ENCODE data around the gene HOXD4.

Gene HOXD4

GRCh38 chr2:176159663-176160250, 8.4 kb downstream of the HOXD4 start:
- no peak for DNase-seq

- no peak for DNase-seq
Measured at GRCh38 chr2:176160251-176160985, 9.1 kb downstream of the HOXD4 start.

- no peak for DNase-seq
Measured at GRCh38 chr2:176160986-176161824, 9.9 kb downstream of the HOXD4 start.

- DNase-seq: no peak
Measured at GRCh38 chr2:176161825-176162626, 10.7 kb downstream of the HOXD4 start.

GRCh38 chr2:176162911-176163671, 11.7 kb downstream of the HOXD4 start:
- DNase-seq: no peak

- no peak for DNase-seq
Measured at GRCh38 chr2:176163672-176164056, 12.3 kb downstream of the HOXD4 start.

- no peak for DNase-seq
Measured at GRCh38 chr2:176164201-176164600, 12.9 kb downstream of the HOXD4 start.

- no peak for DNase-seq
Measured at GRCh38 chr2:176164611-176165369, 13.4 kb downstream of the HOXD4 start.

GRCh38 chr2:176165370-176166050, 14.2 kb downstream of the HOXD4 start:
- DNase-seq: no peak

- DNase-seq: no peak
Measured at GRCh38 chr2:176166272-176166671, 14.9 kb downstream of the HOXD4 start.

GRCh38 chr2:176167398-176167797, 16.0 kb downstream of the HOXD4 start:
- DNase-seq: no peak

GRCh38 chr2:176169181-176169580, 17.8 kb downstream of the HOXD4 start:
- no peak for DNase-seq

- no peak for DNase-seq
Measured at GRCh38 chr2:176169711-176170110, 18.4 kb downstream of the HOXD4 start.

- no peak for DNase-seq
Measured at GRCh38 chr2:176170602-176171305, 19.4 kb downstream of the HOXD4 start.

- DNase-seq: no peak
Measured at GRCh38 chr2:176171351-176172006, 20.1 kb downstream of the HOXD4 start.

- DNase-seq: no peak
Measured at GRCh38 chr2:176172007-176172894, 20.9 kb downstream of the HOXD4 start.

- no peak for DNase-seq
Measured at GRCh38 chr2:176172895-176173566, 21.7 kb downstream of the HOXD4 start.

All from stimulated activated CD8-positive, alpha-beta memory T cell treated with anti-CD3 and anti-CD28 coated beads, Interleukin-4, amount 100 ng/mL, for 48 hours (primary cell).